ENCODE data around the gene KIF20A.

DNA sequence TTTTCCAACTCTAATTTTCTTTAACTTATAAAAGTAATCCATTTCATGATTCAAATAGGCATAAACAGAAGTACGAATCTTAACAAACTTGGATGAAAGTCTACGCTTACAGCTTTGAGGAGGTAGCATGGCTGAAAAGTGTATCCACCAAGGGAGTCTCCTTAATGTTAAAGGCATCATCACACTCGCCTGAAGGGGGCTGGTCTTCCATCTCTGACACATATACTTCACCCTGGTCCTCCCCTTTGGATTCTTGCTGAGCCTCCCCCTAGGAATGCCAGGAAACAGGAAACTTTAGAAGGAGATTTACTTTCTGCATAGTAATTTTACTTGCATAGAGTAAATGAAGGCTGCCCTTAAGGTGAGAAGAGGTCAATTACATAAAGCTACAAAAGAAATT is 29.4 kb upstream of the KIF20A start:
- TF ChIP-seq, protein P1, sequence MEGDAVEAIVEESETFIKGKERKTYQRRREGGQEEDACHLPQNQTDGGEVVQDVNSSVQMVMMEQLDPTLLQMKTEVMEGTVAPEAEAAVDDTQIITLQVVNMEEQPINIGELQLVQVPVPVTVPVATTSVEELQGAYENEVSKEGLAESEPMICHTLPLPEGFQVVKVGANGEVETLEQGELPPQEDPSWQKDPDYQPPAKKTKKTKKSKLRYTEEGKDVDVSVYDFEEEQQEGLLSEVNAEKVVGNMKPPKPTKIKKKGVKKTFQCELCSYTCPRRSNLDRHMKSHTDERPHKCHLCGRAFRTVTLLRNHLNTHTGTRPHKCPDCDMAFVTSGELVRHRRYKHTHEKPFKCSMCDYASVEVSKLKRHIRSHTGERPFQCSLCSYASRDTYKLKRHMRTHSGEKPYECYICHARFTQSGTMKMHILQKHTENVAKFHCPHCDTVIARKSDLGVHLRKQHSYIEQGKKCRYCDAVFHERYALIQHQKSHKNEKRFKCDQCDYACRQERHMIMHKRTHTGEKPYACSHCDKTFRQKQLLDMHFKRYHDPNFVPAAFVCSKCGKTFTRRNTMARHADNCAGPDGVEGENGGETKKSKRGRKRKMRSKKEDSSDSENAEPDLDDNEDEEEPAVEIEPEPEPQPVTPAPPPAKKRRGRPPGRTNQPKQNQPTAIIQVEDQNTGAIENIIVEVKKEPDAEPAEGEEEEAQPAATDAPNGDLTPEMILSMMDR (conservative IDR thresholded peaks at IDR 0.05 in 1 of 2, IDR thresholded peaks at IDR 0.05 in 1 of 2; ENCODE audit: extremely low read depth in 1 of 2, insufficient read depth in 1 of 2, low read depth in 1 of 2, low read length in 2 of 2) = no peak
- TF ChIP-seq EZH2 (IDR thresholded peaks at IDR 0.05; ENCODE audit: borderline replicate concordance, low read length) = no peak
